Measurements from ENCODE around the gene BRAF.
"Not testable (repeated sequence)": the region's sequence is repeated elsewhere in the genome, so short reads cannot be mapped to it uniquely, and the experiment has no call there.

- not testable (repeated sequence) for TF ChIP-seq CTCF (IDR thresholded peaks at IDR 0.05; ENCODE audit: low read length); EZH2 (optimal IDR thresholded peaks at IDR 0.05; ENCODE audit: low read depth, low read length)
Measured at GRCh38 chr7:140763166-140763565, 161.6 kb downstream of the BRAF start.

Data from MM.1S (cell line).